ENCODE results near the gene FBXO44.

The FBXO44 gene

DNA sequence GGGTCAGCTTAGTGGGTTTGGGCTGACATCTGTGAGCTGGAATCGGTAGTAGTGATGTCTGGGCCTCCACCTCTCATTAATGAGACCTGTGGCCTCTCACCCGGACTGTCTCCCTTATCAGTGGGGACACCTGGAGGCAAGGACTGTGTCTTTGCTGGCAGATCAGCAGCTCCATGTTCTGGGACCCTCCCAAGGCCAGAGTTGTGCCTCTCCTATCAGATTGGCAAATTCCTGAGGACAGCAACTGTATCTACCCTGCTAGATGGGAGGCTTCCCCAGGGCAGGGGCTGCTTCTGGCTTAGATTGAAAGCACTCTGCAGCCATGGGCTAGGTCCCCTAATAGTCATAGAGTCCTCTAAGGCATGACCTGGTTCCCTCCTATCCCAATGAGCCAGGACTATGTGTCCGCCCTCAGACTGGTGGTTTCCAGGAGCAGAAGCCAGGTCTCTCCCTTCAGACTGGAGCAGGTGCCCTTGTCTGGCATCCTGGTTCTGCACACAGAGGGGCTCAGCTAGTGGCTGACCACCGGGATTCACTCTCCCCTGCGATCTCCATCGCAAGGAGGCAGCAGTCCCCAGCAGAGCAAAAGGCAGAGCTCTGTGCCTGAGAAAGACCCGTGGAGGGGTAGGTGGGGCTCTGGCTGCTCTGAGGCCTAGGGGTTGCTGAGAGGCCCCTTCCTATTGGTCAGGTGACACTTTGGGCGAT is 42.7 kb downstream of the FBXO44 start:
- TF ChIP-seq POLR2AphosphoS5 (IDR thresholded peaks at IDR 0.05; ENCODE audit: low read depth, low read length) (no peak), SIN3A (IDR thresholded peaks at IDR 0.05; ENCODE audit: borderline replicate concordance, insufficient read depth, low read length) (no peak), TAF1 (IDR thresholded peaks at IDR 0.05; ENCODE audit: borderline replicate concordance, insufficient read depth, low read length) (no peak), FOXP2 (optimal IDR thresholded peaks at IDR 0.05; ENCODE audit: borderline replicate concordance, extremely low read depth, extremely low read length, insufficient read depth) (no peak)
- TF ChIP-seq, protein P1, sequence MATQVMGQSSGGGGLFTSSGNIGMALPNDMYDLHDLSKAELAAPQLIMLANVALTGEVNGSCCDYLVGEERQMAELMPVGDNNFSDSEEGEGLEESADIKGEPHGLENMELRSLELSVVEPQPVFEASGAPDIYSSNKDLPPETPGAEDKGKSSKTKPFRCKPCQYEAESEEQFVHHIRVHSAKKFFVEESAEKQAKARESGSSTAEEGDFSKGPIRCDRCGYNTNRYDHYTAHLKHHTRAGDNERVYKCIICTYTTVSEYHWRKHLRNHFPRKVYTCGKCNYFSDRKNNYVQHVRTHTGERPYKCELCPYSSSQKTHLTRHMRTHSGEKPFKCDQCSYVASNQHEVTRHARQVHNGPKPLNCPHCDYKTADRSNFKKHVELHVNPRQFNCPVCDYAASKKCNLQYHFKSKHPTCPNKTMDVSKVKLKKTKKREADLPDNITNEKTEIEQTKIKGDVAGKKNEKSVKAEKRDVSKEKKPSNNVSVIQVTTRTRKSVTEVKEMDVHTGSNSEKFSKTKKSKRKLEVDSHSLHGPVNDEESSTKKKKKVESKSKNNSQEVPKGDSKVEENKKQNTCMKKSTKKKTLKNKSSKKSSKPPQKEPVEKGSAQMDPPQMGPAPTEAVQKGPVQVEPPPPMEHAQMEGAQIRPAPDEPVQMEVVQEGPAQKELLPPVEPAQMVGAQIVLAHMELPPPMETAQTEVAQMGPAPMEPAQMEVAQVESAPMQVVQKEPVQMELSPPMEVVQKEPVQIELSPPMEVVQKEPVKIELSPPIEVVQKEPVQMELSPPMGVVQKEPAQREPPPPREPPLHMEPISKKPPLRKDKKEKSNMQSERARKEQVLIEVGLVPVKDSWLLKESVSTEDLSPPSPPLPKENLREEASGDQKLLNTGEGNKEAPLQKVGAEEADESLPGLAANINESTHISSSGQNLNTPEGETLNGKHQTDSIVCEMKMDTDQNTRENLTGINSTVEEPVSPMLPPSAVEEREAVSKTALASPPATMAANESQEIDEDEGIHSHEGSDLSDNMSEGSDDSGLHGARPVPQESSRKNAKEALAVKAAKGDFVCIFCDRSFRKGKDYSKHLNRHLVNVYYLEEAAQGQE (IDR thresholded peaks at IDR 0.05; ENCODE audit: insufficient read depth in 1 of 2, low read depth in 2 of 2, low read length in 2 of 2): no peak

DNA sequence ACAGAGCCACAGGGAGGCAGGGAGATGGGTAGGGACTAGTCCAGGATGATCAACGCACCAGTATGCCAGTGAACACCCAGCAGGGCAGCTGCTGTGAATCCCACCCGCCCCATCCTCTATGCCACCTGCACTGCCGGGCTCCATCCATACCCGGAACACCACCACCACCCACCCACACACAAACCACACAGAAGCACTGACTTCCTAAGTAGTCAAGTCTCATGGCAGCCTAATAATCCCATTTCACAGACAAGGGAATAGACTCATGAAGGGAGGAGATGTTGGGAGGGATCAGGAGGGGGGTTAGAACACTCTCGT is 43.2 kb downstream of the FBXO44 start:
- TF ChIP-seq, protein P1 (IDR thresholded peaks at IDR 0.05; ENCODE audit: insufficient read depth in 1 of 2, low read depth in 2 of 2, low read length in 2 of 2): no peak
- TF ChIP-seq SIN3A (IDR thresholded peaks at IDR 0.05; ENCODE audit: borderline replicate concordance, insufficient read depth, low read length) (no peak), TAF1 (IDR thresholded peaks at IDR 0.05; ENCODE audit: borderline replicate concordance, insufficient read depth, low read length) (no peak), POLR2AphosphoS5 (IDR thresholded peaks at IDR 0.05; ENCODE audit: low read depth, low read length) (no peak), FOXP2 (optimal IDR thresholded peaks at IDR 0.05; ENCODE audit: borderline replicate concordance, extremely low read depth, extremely low read length, insufficient read depth) (no peak)

DNA sequence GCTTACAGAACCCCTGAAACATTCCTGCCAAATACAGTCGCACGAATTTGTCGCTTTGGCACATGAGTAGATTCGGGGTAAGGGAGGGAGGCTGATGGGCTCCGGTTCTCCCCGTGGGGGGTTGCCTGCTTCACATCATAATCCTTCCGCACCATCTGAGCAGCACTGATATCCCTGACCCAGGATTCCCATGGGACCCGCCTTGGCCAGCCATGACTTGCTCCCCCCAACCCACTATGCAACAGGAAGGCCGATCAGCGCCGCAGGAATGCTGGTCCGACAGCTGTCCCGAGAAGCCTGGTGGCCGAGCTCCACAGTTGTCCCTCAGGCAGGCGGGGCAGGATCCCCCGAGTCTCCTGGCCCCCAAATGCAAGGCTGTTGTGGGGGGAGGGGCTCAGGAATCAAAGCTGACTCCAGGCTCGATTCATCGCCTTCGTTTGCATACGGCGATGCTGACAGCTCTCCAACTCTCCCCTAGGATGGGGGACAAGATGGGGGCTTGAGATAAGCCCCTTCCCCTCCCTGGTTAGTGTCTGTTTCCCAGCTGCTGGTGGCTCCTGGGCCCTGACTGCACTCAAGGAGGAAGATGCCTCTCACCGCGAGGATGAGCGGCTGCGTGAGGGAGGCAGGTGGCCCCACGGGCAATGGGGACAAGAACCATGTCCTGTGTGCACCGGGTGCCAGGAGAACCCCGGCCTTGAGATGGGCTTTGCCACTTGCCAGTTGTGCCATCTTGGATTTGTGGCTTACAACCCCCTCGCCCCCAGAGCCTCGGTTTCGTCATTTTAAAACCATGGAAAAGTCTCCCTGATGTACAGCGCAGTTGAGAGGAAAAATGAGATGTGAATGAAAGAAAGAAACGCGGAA is 46.2 kb downstream of the FBXO44 start:
- TF ChIP-seq, protein P1 (IDR thresholded peaks at IDR 0.05; ENCODE audit: insufficient read depth in 1 of 2, low read depth in 2 of 2, low read length in 2 of 2): no peak
- TF ChIP-seq SIN3A (IDR thresholded peaks at IDR 0.05; ENCODE audit: borderline replicate concordance, insufficient read depth, low read length) (no peak), FOXP2 (optimal IDR thresholded peaks at IDR 0.05; ENCODE audit: borderline replicate concordance, extremely low read depth, extremely low read length, insufficient read depth) (no peak), POLR2AphosphoS5 (IDR thresholded peaks at IDR 0.05; ENCODE audit: low read depth, low read length) (no peak), TAF1 (IDR thresholded peaks at IDR 0.05; ENCODE audit: borderline replicate concordance, insufficient read depth, low read length) (no peak)

DNA sequence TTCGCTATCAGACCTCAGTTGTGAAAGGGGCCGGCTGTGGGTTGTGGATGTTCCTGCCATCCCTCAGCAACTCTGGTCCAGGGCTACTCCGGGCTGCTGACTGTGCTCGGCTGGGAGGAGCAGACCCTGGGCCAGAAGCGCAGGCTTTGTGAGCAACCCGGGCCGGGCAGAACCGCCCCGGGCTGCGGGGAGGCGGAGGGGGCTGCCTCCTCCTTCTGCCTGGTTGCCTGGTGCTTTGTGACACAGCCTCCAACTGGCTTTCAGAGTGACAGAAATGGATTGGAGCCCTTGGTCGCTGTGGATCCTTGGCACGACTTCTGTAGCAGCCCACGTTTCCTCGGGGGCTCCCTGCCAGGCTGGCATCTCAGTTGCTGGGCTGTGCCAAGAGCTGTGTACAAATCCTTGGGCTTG is 46.9 kb downstream of the FBXO44 start:
- TF ChIP-seq POLR2AphosphoS5 (IDR thresholded peaks at IDR 0.05; ENCODE audit: low read depth, low read length) (no peak), SIN3A (IDR thresholded peaks at IDR 0.05; ENCODE audit: borderline replicate concordance, insufficient read depth, low read length) (no peak), TAF1 (IDR thresholded peaks at IDR 0.05; ENCODE audit: borderline replicate concordance, insufficient read depth, low read length) (no peak), FOXP2 (optimal IDR thresholded peaks at IDR 0.05; ENCODE audit: borderline replicate concordance, extremely low read depth, extremely low read length, insufficient read depth) (no peak)
- TF ChIP-seq, protein P1 (IDR thresholded peaks at IDR 0.05; ENCODE audit: insufficient read depth in 1 of 2, low read depth in 2 of 2, low read length in 2 of 2): no peak
